Dermis microvascular lymphatic vessel endothelial cell (primary cell): Measurements from ENCODE around the gene JAK1. TPM values are rescaled to one million over a fixed set of nuclear protein-coding genes. Genes with fewer than 3 reads are reported as not detected.
"Not testable (repeated sequence)": the region's sequence is repeated elsewhere in the genome, so short reads cannot be mapped to it uniquely, and the experiment has no call there.

Source experiments
- DNase-seq, 2 donors: peaks; one replicate each; pipeline versions ENCODE4 v3.0.0 to v3.0.0-alpha.2; 2010; ENCODE audit warnings: low read depth in 2 of 2
- total RNA-seq: library from RNA; depleted of rRNA; stranded (reverse); fragments of >200 nt; gene quantifications from 2 replicates; pipeline ENCODE4 v1.2.1, GENCODE V29; 2014

The JAK1 gene
- total RNA-seq, 1 donor from 2014 or later = 137 TPM

GRCh38 chr1:64841330-64842065 lies 124.9 kb downstream of the JAK1 start:
- DNase-seq = no peak

- DNase-seq = no peak
These were observed 126.5 kb downstream of the JAK1 start for GRCh38 chr1:64839732-64840405.

- DNase-seq = no peak
These were observed 127.1 kb downstream of the JAK1 start for GRCh38 chr1:64839261-64839660.

- peak in 1 of 2 donors; percentile 88 for DNase-seq
These were observed 127.9 kb downstream of the JAK1 start for GRCh38 chr1:64838486-64838885.

GRCh38 chr1:64836802-64837201 lies 129.5 kb downstream of the JAK1 start:
- peak in 1 of 2 donors; percentile 87 for DNase-seq

- DNase-seq = peak in 1 of 2 donors; percentile 31
These were observed 131.6 kb downstream of the JAK1 start for GRCh38 chr1:64834734-64835133.

GRCh38 chr1:64830030-64830651 lies 136.2 kb downstream of the JAK1 start:
- no peak for DNase-seq

GRCh38 chr1:64829411-64830029 lies 136.8 kb downstream of the JAK1 start:
- no peak for DNase-seq

- peak; percentile 9 to 23 for DNase-seq
These were observed 137.5 kb downstream of the JAK1 start for GRCh38 chr1:64828829-64829228.

- no peak for DNase-seq
These were observed 139.4 kb downstream of the JAK1 start for GRCh38 chr1:64826991-64827390.

GRCh38 chr1:64823691-64824476 lies 142.5 kb downstream of the JAK1 start:
- peak; percentile 71 to 81 for DNase-seq

GRCh38 chr1:64822621-64823020 lies 143.7 kb downstream of the JAK1 start:
- DNase-seq = no peak

GRCh38 chr1:64820572-64820971 lies 145.8 kb downstream of the JAK1 start:
- DNase-seq = not testable (repeated sequence)

GRCh38 chr1:64817364-64817763 lies 149.0 kb downstream of the JAK1 start:
- not testable (repeated sequence) for DNase-seq

- no peak for DNase-seq
These were observed 151.9 kb downstream of the JAK1 start for GRCh38 chr1:64814427-64814826.

- no peak for DNase-seq
These were observed 155.2 kb downstream of the JAK1 start for GRCh38 chr1:64811131-64811530.

GRCh38 chr1:64810001-64810400 lies 156.3 kb downstream of the JAK1 start:
- peak in 1 of 2 donors; percentile 6 for DNase-seq

GRCh38 chr1:64809309-64809708 lies 157.0 kb downstream of the JAK1 start:
- no peak for DNase-seq

GRCh38 chr1:64801851-64802523 lies 164.4 kb downstream of the JAK1 start:
- DNase-seq = no peak

GRCh38 chr1:64798872-64799271 lies 167.5 kb downstream of the JAK1 start:
- no peak for DNase-seq
